HL-60 (cell line): Measurements from ENCODE around the gene TMOD2.

Source experiments
- DNase-seq, 2 experiments: peaks; one replicate each; pipeline ENCODE4 v3.0.0-alpha.2; 2010 to 2020; ENCODE audit warnings: low read depth in 1 of 2, low spot score in 1 of 2
- H3K27ac ChIP-seq: fragments of 250-450 bp; sonication (Bioruptor Pico); replicated peaks from 2 replicates; pipeline ENCODE4 v1.5.1; 2020; ENCODE audit warnings: mild to moderate bottlenecking, moderate library complexity
- H3K27me3 ChIP-seq: fragments of 250-450 bp; sonication (Bioruptor Pico); 2 replicates; pipeline ENCODE4 v1.5.1; 2021; ENCODE audit warnings: mild to moderate bottlenecking, moderate library complexity; ENCODE audit not compliant: insufficient read depth, poor library complexity, severe bottlenecking
- H3K4me3 ChIP-seq: replicated peaks from 2 replicates; pipeline ENCODE4 v1.5.1; 2011; ENCODE audit warnings: mild to moderate bottlenecking, control low read depth, low read length; ENCODE audit not compliant: insufficient read depth
- CTCF ChIP-seq: IDR thresholded peaks from one replicate; pipeline ENCODE4 v1.5.1; 2011; ENCODE audit warnings: low read length, control low read depth, inconsistent platforms; ENCODE audit not compliant: insufficient read depth
- GABPA ChIP-seq: IDR thresholded peaks from 2 replicates; pipeline ENCODE4 v1.6.1; 2012; ENCODE audit warnings: low read depth
- POLR2AphosphoS5 ChIP-seq: IDR thresholded peaks from 2 replicates; pipeline ENCODE4 v1.6.1; 2012; ENCODE audit warnings: low read depth
- SPI1 ChIP-seq: IDR thresholded peaks from 2 replicates; pipeline ENCODE4 v1.6.1; 2012; ENCODE audit warnings: low read depth, mild to moderate bottlenecking, borderline replicate concordance
- TF ChIP-seq, protein P1 (sequence below): IDR thresholded peaks from 2 replicates; pipeline ENCODE4 v1.6.1; 2012; ENCODE audit warnings: low read depth; ENCODE audit not compliant: insufficient replicate concordance

Gene TMOD2

DNA sequence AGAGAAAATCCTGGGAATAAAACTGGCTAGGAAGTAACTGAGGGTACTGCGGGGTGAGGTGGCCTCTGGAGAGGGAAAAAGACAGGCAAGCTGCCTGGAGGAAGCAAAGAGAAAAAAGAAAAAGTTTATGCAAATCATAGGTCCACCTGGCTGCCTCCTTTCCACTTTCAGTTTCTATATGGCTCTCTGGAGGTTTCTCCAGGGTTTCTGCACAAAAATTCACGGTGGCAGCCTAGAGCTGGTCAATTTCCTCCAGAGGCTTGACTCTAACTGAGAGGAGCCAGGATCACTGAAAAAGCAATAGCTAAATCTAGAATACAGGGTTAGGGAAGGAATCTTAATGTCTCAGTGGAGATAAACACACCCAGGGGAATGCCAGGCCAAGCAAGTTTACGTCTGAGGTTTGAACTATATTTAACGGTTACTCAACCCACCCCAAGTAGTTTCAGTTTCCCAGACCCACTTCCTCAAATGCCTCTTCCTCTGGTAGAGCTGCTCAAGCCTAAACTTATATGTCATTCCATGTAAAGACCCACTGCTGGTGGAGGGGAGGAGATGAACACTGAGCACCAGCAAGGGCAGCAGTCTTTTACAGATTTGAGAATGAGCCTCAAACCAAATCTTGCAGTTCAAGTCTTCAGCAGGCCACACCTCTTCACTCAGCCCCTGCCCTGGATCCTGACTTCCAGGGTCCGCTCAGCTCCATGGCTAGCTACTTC, 19.7 kb upstream of the TMOD2 start:
- TF ChIP-seq CTCF, result no peak
- TF ChIP-seq, protein P1, sequence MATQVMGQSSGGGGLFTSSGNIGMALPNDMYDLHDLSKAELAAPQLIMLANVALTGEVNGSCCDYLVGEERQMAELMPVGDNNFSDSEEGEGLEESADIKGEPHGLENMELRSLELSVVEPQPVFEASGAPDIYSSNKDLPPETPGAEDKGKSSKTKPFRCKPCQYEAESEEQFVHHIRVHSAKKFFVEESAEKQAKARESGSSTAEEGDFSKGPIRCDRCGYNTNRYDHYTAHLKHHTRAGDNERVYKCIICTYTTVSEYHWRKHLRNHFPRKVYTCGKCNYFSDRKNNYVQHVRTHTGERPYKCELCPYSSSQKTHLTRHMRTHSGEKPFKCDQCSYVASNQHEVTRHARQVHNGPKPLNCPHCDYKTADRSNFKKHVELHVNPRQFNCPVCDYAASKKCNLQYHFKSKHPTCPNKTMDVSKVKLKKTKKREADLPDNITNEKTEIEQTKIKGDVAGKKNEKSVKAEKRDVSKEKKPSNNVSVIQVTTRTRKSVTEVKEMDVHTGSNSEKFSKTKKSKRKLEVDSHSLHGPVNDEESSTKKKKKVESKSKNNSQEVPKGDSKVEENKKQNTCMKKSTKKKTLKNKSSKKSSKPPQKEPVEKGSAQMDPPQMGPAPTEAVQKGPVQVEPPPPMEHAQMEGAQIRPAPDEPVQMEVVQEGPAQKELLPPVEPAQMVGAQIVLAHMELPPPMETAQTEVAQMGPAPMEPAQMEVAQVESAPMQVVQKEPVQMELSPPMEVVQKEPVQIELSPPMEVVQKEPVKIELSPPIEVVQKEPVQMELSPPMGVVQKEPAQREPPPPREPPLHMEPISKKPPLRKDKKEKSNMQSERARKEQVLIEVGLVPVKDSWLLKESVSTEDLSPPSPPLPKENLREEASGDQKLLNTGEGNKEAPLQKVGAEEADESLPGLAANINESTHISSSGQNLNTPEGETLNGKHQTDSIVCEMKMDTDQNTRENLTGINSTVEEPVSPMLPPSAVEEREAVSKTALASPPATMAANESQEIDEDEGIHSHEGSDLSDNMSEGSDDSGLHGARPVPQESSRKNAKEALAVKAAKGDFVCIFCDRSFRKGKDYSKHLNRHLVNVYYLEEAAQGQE, result no peak
- TF ChIP-seq GABPA, result no peak
- TF ChIP-seq POLR2AphosphoS5, result peak; percentile 37; the same call in 1 of the 2 replicates
- peak; percentile 100 for TF ChIP-seq SPI1
- Histone ChIP-seq H3K27me3 (no peaks in the 10 kb centered on the region), H3K4me3 (peak overlapping the region; percentile 44), H3K27ac (peak overlapping the region; percentile 41)
- DNase-seq, result peak in 1 of 2 experiments; percentile 84

- peak overlapping the region; percentile 41; the same call in 1 of the 2 replicates for H3K27ac ChIP-seq
- H3K27me3 ChIP-seq, result no peaks in the 10 kb centered on the region
- no peak for TF ChIP-seq POLR2AphosphoS5
- no peak for TF ChIP-seq SPI1
- TF ChIP-seq, protein P1, result no peak
- TF ChIP-seq CTCF, result no peak
- no peak for TF ChIP-seq GABPA
- DNase-seq, result no peak
- H3K4me3 ChIP-seq, result no peak overlapping the region
Measured at GRCh38 chr15:51732646-51733045, 18.8 kb upstream of the TMOD2 start.

- H3K27ac ChIP-seq, result no peak overlapping the region
- no peaks in the 10 kb centered on the region for H3K27me3 ChIP-seq
- no peak overlapping the region for H3K4me3 ChIP-seq
- peak in 1 of 2 experiments; percentile 31 for DNase-seq
- TF ChIP-seq, protein P1, result no peak
- TF ChIP-seq GABPA, result no peak
- TF ChIP-seq CTCF, result no peak
- TF ChIP-seq SPI1, result no peak
- no peak for TF ChIP-seq POLR2AphosphoS5
Measured at GRCh38 chr15:51735228-51736010, 16.0 kb upstream of the TMOD2 start.
